NB4 (cell line): ENCODE measurements around the gene FAM200A.

Experiments used
- DNase-seq: peaks from one replicate; pipeline ENCODE4 v3.0.0; 2010; ENCODE audit warnings: low read depth
- H3K4me3 ChIP-seq: one replicate; pipeline ENCODE4 v1.5.1; 2011; ENCODE audit warnings: mild to moderate bottlenecking, low read depth, low read length, moderate library complexity
- MAX ChIP-seq: IDR thresholded peaks from 2 replicates; pipeline ENCODE4 v1.6.1; 2011; ENCODE audit warnings: low read depth, low read length
- MYC ChIP-seq: IDR thresholded peaks from 2 replicates; pipeline ENCODE4 v1.6.1; 2011; ENCODE audit warnings: low read depth, low read length
- POLR2A ChIP-seq: IDR thresholded peaks from 2 replicates; pipeline ENCODE4 v1.6.1; 2011; ENCODE audit warnings: mild to moderate bottlenecking; ENCODE audit not compliant: insufficient read length; ENCODE audit errors: extremely low read depth
- TF ChIP-seq, protein P1 (sequence below): IDR thresholded peaks from one replicate; pipeline ENCODE4 v1.5.1; 2012; ENCODE audit warnings: low read depth, low read length

FAM200A gene

DNA sequence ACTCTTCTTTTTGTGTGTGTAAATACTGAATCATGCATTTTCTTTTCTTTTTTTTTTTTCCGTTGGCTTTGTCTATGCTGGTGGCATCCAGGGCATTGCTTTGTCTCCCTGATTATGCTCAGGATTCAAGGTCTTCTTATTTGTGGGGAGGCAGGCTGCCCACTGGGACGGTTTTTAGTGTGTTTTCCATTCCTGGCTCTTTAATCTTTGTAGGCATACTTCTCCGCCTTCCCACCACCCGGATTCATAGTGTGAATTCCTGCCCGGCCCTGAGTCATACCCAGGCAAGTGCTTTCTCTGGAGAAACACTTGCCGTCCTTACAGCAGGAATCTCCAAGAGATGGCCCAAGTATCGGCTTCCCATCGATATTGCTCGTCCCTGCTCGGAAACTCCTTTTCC is 11.7 kb upstream of the FAM200A start:
- no peak overlapping the region for H3K4me3 ChIP-seq
- TF ChIP-seq POLR2A (no peak), MAX (no peak), MYC (no peak)
- TF ChIP-seq, protein P1, sequence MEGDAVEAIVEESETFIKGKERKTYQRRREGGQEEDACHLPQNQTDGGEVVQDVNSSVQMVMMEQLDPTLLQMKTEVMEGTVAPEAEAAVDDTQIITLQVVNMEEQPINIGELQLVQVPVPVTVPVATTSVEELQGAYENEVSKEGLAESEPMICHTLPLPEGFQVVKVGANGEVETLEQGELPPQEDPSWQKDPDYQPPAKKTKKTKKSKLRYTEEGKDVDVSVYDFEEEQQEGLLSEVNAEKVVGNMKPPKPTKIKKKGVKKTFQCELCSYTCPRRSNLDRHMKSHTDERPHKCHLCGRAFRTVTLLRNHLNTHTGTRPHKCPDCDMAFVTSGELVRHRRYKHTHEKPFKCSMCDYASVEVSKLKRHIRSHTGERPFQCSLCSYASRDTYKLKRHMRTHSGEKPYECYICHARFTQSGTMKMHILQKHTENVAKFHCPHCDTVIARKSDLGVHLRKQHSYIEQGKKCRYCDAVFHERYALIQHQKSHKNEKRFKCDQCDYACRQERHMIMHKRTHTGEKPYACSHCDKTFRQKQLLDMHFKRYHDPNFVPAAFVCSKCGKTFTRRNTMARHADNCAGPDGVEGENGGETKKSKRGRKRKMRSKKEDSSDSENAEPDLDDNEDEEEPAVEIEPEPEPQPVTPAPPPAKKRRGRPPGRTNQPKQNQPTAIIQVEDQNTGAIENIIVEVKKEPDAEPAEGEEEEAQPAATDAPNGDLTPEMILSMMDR = no peak
- DNase-seq = no peak

DNA sequence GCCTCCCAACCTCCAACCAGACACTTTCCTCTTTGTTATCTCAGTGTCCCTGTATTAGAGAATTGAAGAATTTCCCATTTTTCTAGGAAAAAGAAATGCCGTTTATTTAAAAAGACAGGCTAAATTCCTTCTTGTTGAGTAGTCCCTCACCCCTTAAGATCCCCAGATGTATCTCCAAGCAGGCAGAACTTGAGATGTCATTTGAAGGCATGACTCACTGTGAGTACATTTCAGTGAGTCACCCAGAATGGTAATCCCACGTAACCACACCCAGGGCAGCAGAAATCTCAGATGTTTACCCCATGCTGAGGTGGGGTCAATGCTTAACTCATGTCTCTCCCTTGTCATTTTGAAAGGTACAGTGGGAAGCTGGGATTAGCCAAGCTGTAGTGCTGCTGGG is 10.9 kb upstream of the FAM200A start:
- H3K4me3 ChIP-seq = no peak overlapping the region
- peak; percentile 81 for DNase-seq
- TF ChIP-seq MAX = peak; percentile 29; the same call in 1 of the 2 replicates
- TF ChIP-seq, protein P1 = no peak
- TF ChIP-seq MYC = no peak

- TF ChIP-seq POLR2A (no peak), MAX (no peak), MYC (no peak)
- no peak overlapping the region for H3K4me3 ChIP-seq
- no peak for DNase-seq
These were observed 10.3 kb upstream of the FAM200A start for GRCh38 chr7:99562114-99562784.

DNA sequence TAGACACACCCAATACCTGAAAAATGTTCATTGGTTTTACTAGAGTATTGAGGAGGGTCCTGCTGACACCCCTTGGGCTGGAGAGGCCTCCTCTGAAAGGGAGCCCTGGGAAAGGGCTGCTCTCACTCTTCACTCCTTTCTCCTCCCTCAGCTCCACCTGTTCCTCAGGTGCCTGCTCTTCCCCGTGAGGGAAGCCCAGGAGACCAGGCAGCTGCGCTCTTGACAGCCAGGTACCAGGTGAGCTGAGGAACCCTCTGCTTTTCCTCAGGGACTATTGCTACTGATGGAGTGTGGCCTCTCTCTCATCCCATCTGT is 9.8 kb upstream of the FAM200A start:
- no peak for TF ChIP-seq MYC
- H3K4me3 ChIP-seq = no peak overlapping the region
- no peak for DNase-seq

DNA sequence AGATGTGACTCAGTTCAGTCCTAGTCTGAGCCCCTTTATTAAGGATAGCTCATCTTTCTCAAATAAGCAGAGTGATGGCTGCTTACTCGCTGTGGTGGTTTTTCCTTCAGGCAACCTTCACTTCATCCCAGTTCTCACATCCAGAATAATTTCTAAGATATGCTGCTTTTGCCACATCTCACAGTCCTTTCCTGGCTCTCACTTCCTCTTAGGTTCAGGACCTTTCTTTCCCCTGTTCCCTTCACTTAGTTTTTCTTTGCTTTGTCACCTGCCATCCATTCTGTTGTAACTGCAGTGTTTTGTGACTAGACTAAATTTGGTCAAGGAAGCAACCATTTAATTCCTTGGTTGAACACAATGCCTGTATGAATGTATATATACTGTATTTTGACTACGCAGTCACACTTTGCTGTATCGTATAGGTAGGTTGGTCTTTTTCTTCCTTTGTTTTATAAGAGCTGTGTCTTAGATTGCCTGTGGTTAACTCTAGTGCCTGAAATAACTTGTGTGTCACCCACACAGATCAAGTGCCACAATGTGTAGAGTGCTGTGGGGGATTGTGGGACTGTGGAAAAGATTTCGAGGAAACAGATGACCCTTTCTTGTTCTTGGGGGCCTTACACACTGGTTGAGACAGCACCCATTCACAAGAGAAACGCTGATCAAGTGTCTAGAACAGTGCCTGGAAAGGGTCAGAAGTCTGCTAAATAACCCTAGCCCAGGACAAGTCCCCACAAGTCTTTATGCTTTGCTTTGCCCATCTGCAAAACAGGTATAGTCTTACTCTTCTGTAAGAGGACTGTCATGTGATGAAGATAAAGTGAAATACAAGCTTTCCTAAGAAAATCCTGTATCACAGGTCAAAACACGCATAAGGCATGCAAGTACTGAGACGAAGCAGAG is 9.2 kb upstream of the FAM200A start:
- H3K4me3 ChIP-seq = no peak overlapping the region
- DNase-seq = no peak
- TF ChIP-seq, protein P1 = no peak
- no peak for TF ChIP-seq MYC
- TF ChIP-seq POLR2A = no peak
- no peak for TF ChIP-seq MAX

DNA sequence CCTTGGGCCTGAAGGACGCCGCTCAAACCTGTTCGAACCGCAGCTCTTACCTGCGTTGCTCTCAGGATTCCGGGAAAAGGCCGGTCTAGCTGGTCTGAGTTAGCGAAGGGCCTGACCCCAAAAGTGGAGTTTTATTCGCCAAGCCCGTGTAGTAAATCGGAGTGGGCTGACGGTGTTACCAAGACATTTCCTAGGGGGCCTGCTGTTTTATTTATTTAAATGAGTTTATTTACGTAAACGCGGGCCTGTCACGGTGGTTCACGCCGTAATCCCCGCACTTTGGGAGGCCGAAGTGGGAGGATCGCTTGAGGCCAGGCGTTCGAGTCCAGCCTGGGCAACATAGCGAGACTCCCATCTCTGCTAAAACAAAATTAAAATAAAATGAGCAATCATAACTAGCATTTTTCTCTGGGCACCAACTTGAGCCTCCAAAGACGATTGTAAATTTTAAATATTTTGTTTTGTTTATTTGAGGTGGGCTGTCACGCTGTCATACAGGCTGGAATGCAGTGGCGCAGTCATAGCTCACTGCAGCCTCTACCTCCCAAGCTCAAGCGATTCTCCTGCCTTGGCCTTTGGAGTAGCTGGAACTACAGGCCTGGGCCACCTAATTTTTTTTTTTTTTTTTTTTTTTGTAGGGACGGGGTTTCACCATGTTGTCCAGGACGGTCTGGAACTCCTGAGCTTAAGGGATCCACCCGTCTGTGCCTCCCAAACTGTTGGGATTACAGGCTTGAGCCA is 7.4 kb upstream of the FAM200A start:
- no peak for DNase-seq
- TF ChIP-seq MAX (0 out of 2 replicates have a peak, but pooled peaks have one; percentile 4), MYC (no peak), POLR2A (no peak)
- TF ChIP-seq, protein P1 = no peak
- H3K4me3 ChIP-seq = peak overlapping the region; percentile 92
